ENCODE measurements around the gene EIF1AX.

- TF ChIP-seq, protein P1, sequence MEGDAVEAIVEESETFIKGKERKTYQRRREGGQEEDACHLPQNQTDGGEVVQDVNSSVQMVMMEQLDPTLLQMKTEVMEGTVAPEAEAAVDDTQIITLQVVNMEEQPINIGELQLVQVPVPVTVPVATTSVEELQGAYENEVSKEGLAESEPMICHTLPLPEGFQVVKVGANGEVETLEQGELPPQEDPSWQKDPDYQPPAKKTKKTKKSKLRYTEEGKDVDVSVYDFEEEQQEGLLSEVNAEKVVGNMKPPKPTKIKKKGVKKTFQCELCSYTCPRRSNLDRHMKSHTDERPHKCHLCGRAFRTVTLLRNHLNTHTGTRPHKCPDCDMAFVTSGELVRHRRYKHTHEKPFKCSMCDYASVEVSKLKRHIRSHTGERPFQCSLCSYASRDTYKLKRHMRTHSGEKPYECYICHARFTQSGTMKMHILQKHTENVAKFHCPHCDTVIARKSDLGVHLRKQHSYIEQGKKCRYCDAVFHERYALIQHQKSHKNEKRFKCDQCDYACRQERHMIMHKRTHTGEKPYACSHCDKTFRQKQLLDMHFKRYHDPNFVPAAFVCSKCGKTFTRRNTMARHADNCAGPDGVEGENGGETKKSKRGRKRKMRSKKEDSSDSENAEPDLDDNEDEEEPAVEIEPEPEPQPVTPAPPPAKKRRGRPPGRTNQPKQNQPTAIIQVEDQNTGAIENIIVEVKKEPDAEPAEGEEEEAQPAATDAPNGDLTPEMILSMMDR (IDR thresholded peaks at IDR 0.05; ENCODE audit: low read depth, low read length, missing input control), result no peak
- TF ChIP-seq TAF1 (conservative IDR thresholded peaks at IDR 0.05) (no peak), RXRA (IDR thresholded peaks at IDR 0.05) (no peak), EGR1 (IDR thresholded peaks at IDR 0.05; ENCODE audit: low read depth in 2 of 2) (no peak), ATF3 (IDR thresholded peaks at IDR 0.05) (no peak), YY1 (IDR thresholded peaks at IDR 0.05) (no peak), MAX (IDR thresholded peaks at IDR 0.05) (no peak)
- TF ChIP-seq, protein P2, sequence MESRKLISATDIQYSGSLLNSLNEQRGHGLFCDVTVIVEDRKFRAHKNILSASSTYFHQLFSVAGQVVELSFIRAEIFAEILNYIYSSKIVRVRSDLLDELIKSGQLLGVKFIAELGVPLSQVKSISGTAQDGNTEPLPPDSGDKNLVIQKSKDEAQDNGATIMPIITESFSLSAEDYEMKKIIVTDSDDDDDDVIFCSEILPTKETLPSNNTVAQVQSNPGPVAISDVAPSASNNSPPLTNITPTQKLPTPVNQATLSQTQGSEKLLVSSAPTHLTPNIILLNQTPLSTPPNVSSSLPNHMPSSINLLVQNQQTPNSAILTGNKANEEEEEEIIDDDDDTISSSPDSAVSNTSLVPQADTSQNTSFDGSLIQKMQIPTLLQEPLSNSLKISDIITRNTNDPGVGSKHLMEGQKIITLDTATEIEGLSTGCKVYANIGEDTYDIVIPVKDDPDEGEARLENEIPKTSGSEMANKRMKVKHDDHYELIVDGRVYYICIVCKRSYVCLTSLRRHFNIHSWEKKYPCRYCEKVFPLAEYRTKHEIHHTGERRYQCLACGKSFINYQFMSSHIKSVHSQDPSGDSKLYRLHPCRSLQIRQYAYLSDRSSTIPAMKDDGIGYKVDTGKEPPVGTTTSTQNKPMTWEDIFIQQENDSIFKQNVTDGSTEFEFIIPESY (IDR thresholded peaks at IDR 0.05), result no peak
These were observed 25.5 kb downstream of the EIF1AX start for GRCh38 chrX:20116087-20116576.

Data from liver (tissue), 3 donors.